Naive thymus-derived CD4-positive, alpha-beta T cell (primary cell): ENCODE data around the gene SIK3. TPM values are rescaled to one million over a fixed set of nuclear protein-coding genes. Genes with fewer than 3 reads are reported as not detected.
A peak's percentile ranks its signal among the peaks of the same experiment; 100 is the strongest.

Source experiments
- ATAC-seq: fragments of 150-1000 bp; cut with Tn5 transposase; 2 replicates; pipeline ENCODE4 v1.10.0; 2021; ENCODE audit warnings: mild to moderate bottlenecking, moderate library complexity
- CTCF ChIA-PET: fragments of 350-600 bp; sonication (Branson Sonifier 250); formaldehyde crosslinking; loops from one replicate; lab custom pipeline; 2021; ENCODE audit warnings: antibody characterized with exemption; lab: Charles Lee
- POLR2A ChIA-PET: fragments of 350-600 bp; sonication (Branson Sonifier 250); formaldehyde crosslinking; loops from one replicate; lab custom pipeline; 2021; ENCODE audit warnings: antibody characterized with exemption, inconsistent platforms; lab: Charles Lee
- DNase-seq, 9 donors: peaks; one replicate each; pipeline versions ENCODE4 v3.0.0 to v3.0.0-alpha.2; 2020 to 2022; ENCODE audit warnings: mixed read lengths in 1 of 9
- H3K27ac ChIP-seq: one replicate; pipeline ENCODE4 v1.7.0; 2013; ENCODE audit warnings: mild to moderate bottlenecking, low read depth, low read length, moderate library complexity
- H3K27me3 ChIP-seq, 2 donors: one replicate each; pipeline ENCODE4 v1.7.0; 2013; ENCODE audit warnings: low read length in 2 of 2, mild to moderate bottlenecking in 2 of 2, moderate library complexity in 2 of 2; ENCODE audit not compliant: control insufficient read depth in 2 of 2, insufficient read depth in 2 of 2
- H3K36me3 ChIP-seq, 3 experiments: 1 replicate in 2 of 3; 2 replicates in 1 of 3; pipeline ENCODE4 v1.7.0; 2013; ENCODE audit warnings: low read length in 3 of 3, mild to moderate bottlenecking in 3 of 3, moderate library complexity in 1 of 3; ENCODE audit not compliant: insufficient read depth in 3 of 3, control insufficient read depth in 2 of 3
- H3K4me1 ChIP-seq, 2 donors: one replicate each; pipeline ENCODE4 v1.7.0; 2013; ENCODE audit warnings: low read length in 2 of 2, mild to moderate bottlenecking in 2 of 2, moderate library complexity in 1 of 2; ENCODE audit not compliant: control insufficient read depth in 2 of 2, insufficient read depth in 2 of 2
- H3K4me3 ChIP-seq: 2 replicates; pipeline ENCODE4 v1.7.0; 2013; ENCODE audit warnings: mild to moderate bottlenecking, low read length
- H3K9me3 ChIP-seq, 3 experiments: 1 replicate in 2 of 3; 2 replicates in 1 of 3; pipeline ENCODE4 v1.7.0; 2013; ENCODE audit warnings: low read length in 3 of 3; ENCODE audit not compliant: control insufficient read depth in 2 of 3
- H3K27ac Mint-ChIP-seq, 9 donors: one replicate each; pipeline ENCODE4 v1.8.0; 2020 to 2022; ENCODE audit warnings: mixed read lengths in 9 of 9, mild to moderate bottlenecking in 8 of 9, moderate library complexity in 5 of 9, inconsistent platforms in 2 of 9
- H3K27me3 Mint-ChIP-seq, 5 donors: one replicate each; pipeline ENCODE4 v1.8.0; 2021 to 2022; ENCODE audit warnings: mixed read lengths in 5 of 5, mild to moderate bottlenecking in 1 of 5
- H3K36me3 Mint-ChIP-seq, 5 donors: one replicate each; pipeline ENCODE4 v1.8.0; 2020 to 2022; ENCODE audit warnings: mixed read lengths in 5 of 5, mild to moderate bottlenecking in 3 of 5, inconsistent platforms in 1 of 5
- H3K4me1 Mint-ChIP-seq, 7 donors: one replicate each; pipeline ENCODE4 v1.8.0; 2020 to 2022; ENCODE audit warnings: mixed read lengths in 7 of 7, mild to moderate bottlenecking in 3 of 7, inconsistent platforms in 1 of 7
- H3K4me3 Mint-ChIP-seq, 10 donors: one replicate each; pipeline ENCODE4 v1.8.0; 2020 to 2022; ENCODE audit warnings: mild to moderate bottlenecking in 10 of 10, mixed read lengths in 10 of 10, moderate library complexity in 6 of 10, inconsistent platforms in 2 of 10
- H3K9me3 Mint-ChIP-seq, 11 donors: one replicate each; pipeline ENCODE4 v1.8.0; 2020 to 2022; ENCODE audit warnings: mixed read lengths in 11 of 11, mild to moderate bottlenecking in 4 of 11, inconsistent platforms in 1 of 11, moderate library complexity in 1 of 11
- intact Hi-C, 2 donors: fragments of 100-400 bp; cut with micrococcal nuclease; formaldehyde crosslinking; loops; one replicate each; pipeline ENCODE4 v1.15.1; 2023
- polyA plus RNA-seq, 2 donors: library from polyadenylated mRNA; unstranded; fragments of 300-500 nt; fragmentation: Illumina TruSeq; gene quantifications; one replicate each; pipeline ENCODE4 v1.2.3, GENCODE V29; 2021
- total RNA-seq, 6 experiments: library from RNA in 5 of 6; stranded (reverse) in 5 of 6; gene quantifications; 1 replicate in 5 of 6; 2 replicates in 1 of 6; pipeline ENCODE4 v1.2.3 and lab custom pipeline; 2021 to 2026

The SIK3 gene
- total and polyA plus RNA-seq, 7 experiments from 2014 or later, result 13.3 to 85.2 (median 64.4) TPM

- ATAC-seq (no peak), DNase-seq (no peak)
- POLR2A ChIA-PET, result no interaction called here
- peaks cover 0 to 5% (median 0%) of the 10 kb centered on the region in 3 experiments for H3K9me3 ChIP-seq
- H3K4me3 Mint-ChIP-seq, result peak overlapping the region in 4 of 10 donors; percentile 11 to 47 (median 18)
- peak overlapping the region in 5 of 9 donors; percentile 26 to 78 (median 65) for H3K27ac Mint-ChIP-seq
- intact Hi-C loops, result loop anchor here in 1 of 2 donors (2.0 kb wide), 1 partner anchor 25 kb away; no protein-coding TSS in a partner anchor
- H3K36me3 ChIP-seq, result peaks cover 0 to under 1% (median 0%) of the 10 kb centered on the region in 3 experiments
- no peak overlapping the region for H3K27ac ChIP-seq
- peaks cover 12 to 20% of the 10 kb centered on the region in 2 donors for H3K4me1 ChIP-seq
- peaks cover 0 to 10% (median 5%) of the 10 kb centered on the region in 11 donors for H3K9me3 Mint-ChIP-seq
- CTCF ChIA-PET, result interaction anchor here (0.6 to 1.3 kb wide), 3 partner anchors 22 to 203 kb away, joined by 3 to 6 read pairs (median 3); no protein-coding TSS in a partner anchor
- H3K27me3 ChIP-seq, result no peaks in the 10 kb centered on the region
- no peaks in the 10 kb centered on the region for H3K27me3 Mint-ChIP-seq
- H3K4me3 ChIP-seq, result no peak overlapping the region
- peaks cover 20 to 46% (median 30%) of the 10 kb centered on the region in 7 donors for H3K4me1 Mint-ChIP-seq
- peaks cover 12 to 44% (median 26%) of the 10 kb centered on the region in 5 donors for H3K36me3 Mint-ChIP-seq
Observed at GRCh38 chr11:116901964-116902688, 196.1 kb downstream of the SIK3 start.

DNA sequence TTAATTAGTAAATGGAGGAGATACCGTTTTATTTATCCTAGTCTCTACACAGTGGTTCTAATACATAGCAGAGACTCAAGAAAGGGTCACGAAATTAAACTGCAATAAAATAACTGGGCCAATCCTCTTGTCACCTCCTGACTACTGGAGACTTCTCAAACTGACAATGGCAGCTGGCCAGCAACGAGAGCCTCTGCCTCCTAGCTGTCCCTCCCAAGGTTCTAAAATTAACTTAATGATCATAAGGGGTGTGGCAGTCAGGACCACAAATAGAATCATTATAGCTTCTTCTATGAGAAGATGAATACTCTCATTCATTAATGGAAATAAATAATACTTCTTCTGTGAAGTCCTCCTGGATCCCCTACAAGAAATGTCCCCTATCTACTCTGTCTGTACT lies 197.0 kb downstream of the SIK3 start:
- DNase-seq (no peak), ATAC-seq (no peak)
- Mint-ChIP-seq H3K27me3 (no peaks in the 10 kb centered on the region), H3K4me1 (peaks cover 19 to 44% (median 28%) of the 10 kb centered on the region in 7 donors), H3K9me3 (peaks cover 0 to 10% (median 5%) of the 10 kb centered on the region in 11 donors), H3K36me3 (peaks cover 11 to 48% (median 26%) of the 10 kb centered on the region in 5 donors), H3K27ac (peak overlapping the region in 6 of 9 donors; percentile 23 to 72 (median 40)), H3K4me3 (no peak overlapping the region)
- H3K4me1 ChIP-seq, result peaks cover 12 to 20% of the 10 kb centered on the region in 2 donors
- H3K27ac ChIP-seq, result no peak overlapping the region
- no peaks in the 10 kb centered on the region for H3K27me3 ChIP-seq
- POLR2A ChIA-PET, result interaction anchor here (0.5 to 0.9 kb wide), 2 partner anchors 9 to 24 kb away, joined by 3 to 4 read pairs; no protein-coding TSS in a partner anchor
- peaks cover 0 to 8% (median 3%) of the 10 kb centered on the region in 3 experiments for H3K36me3 ChIP-seq
- H3K4me3 ChIP-seq, result no peak overlapping the region
- intact Hi-C loops, result loop anchor here in 1 of 2 donors (2.0 kb wide), 1 partner anchor 26 kb away; no protein-coding TSS in a partner anchor
- CTCF ChIA-PET, result no interaction called here
- peaks cover 0 to 5% (median 0%) of the 10 kb centered on the region in 3 experiments for H3K9me3 ChIP-seq

GRCh38 chr11:116896211-116896610 lies 202.0 kb downstream of the SIK3 start:
- no peaks in the 10 kb centered on the region for H3K27me3 Mint-ChIP-seq
- H3K4me3 Mint-ChIP-seq, result no peak overlapping the region
- Histone ChIP-seq H3K27ac (no peak overlapping the region), H3K4me3 (no peak overlapping the region), H3K9me3 (peaks cover 0 to 5% (median 0%) of the 10 kb centered on the region in 3 experiments), H3K36me3 (peaks cover 0 to 39% (median 11%) of the 10 kb centered on the region in 3 experiments), H3K27me3 (no peaks in the 10 kb centered on the region), H3K4me1 (no peaks in the 10 kb centered on the region)
- peaks cover 16 to 55% (median 33%) of the 10 kb centered on the region in 5 donors for H3K36me3 Mint-ChIP-seq
- DNase-seq, result no peak
- peaks cover 0 to 10% (median 5%) of the 10 kb centered on the region in 11 donors for H3K9me3 Mint-ChIP-seq
- CTCF ChIA-PET, result no interaction called here
- ATAC-seq, result no peak
- POLR2A ChIA-PET, result no interaction called here
- intact Hi-C loops, result no loop called here
- peaks cover 5 to 25% (median 11%) of the 10 kb centered on the region in 7 donors for H3K4me1 Mint-ChIP-seq
- H3K27ac Mint-ChIP-seq, result no peak overlapping the region

DNA sequence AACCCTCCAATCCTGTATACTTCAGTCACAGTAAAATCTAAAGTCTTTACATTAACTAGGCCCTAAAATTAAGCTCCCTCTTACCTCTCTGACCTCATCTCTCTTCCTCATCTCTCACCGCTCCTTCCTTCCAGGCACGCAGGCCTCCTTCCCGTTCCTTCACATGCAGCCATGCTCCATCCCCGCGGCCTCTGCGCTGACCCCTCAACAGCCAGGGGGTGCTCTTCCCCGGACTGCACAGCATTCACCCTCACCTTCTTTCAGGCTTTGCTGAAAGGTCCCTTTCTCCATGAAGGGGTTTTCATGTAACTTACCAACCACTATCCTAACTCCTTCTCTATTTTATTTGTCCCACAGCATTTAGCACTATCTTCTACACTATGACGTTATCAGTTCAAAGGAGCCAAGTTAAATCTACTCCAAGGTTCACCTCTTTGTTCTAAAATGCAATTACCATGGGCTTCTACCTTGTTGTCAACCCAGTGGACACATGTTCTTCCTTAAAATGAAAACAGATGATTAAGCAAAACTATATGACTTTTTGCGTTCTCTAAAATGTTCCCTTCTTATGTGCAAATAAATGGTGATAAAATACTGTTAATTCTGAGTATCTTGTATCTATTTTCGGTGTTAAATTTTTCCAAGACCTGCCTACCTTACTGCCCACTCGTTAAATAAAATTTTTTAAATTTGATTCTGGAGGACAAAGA lies 203.0 kb downstream of the SIK3 start:
- Mint-ChIP-seq H3K4me3 (no peak overlapping the region), H3K36me3 (peaks cover 13 to 50% (median 28%) of the 10 kb centered on the region in 5 donors), H3K4me1 (peaks cover 11 to 28% (median 17%) of the 10 kb centered on the region in 7 donors), H3K27me3 (no peaks in the 10 kb centered on the region), H3K9me3 (peaks cover 0 to 6% (median 4%) of the 10 kb centered on the region in 11 donors), H3K27ac (peak overlapping the region in 6 of 9 donors; percentile 41 to 84 (median 60))
- peaks cover 0 to 5% (median 0%) of the 10 kb centered on the region in 3 experiments for H3K9me3 ChIP-seq
- H3K4me1 ChIP-seq, result peaks cover 5 to 8% of the 10 kb centered on the region in 2 donors
- H3K27me3 ChIP-seq, result no peaks in the 10 kb centered on the region
- peaks cover 0 to 39% (median 11%) of the 10 kb centered on the region in 3 experiments for H3K36me3 ChIP-seq
- no peak overlapping the region for H3K4me3 ChIP-seq
- ATAC-seq, result peak; percentile 64
- intact Hi-C loops, result loop anchor here in 1 of 2 donors (1.0 kb wide), 1 partner anchor 211 kb away; no protein-coding TSS in a partner anchor
- peak in 4 of 9 donors; percentile 6 to 26 (median 14) for DNase-seq
- ChIA-PET CTCF (interaction anchor here (1.0 to 2.1 kb wide), 3 partner anchors 15 to 210 kb away, joined by 3 to 10 read pairs (median 7); no protein-coding TSS in a partner anchor), POLR2A (interaction anchor here (0.7 kb wide), 1 partner anchor 202 kb away, joined by 3 read pairs; no protein-coding TSS in a partner anchor)
- H3K27ac ChIP-seq, result no peak overlapping the region

GRCh38 chr11:116893906-116894305 lies 204.3 kb downstream of the SIK3 start:
- peaks cover 7 to 12% of the 10 kb centered on the region in 2 donors for H3K4me1 ChIP-seq
- no peak for ATAC-seq
- H3K36me3 ChIP-seq, result peaks cover 0 to 39% (median 11%) of the 10 kb centered on the region in 3 experiments
- POLR2A ChIA-PET, result no interaction called here
- H3K9me3 ChIP-seq, result no peaks in the 10 kb centered on the region
- intact Hi-C loops, result loop anchor here in 1 of 2 donors (5.0 kb wide), 1 partner anchor 33 kb away; no protein-coding TSS in a partner anchor
- H3K4me3 ChIP-seq, result no peak overlapping the region
- no peak overlapping the region for H3K27ac ChIP-seq
- CTCF ChIA-PET, result interaction anchor here (0.7 to 2.1 kb wide), 3 partner anchors 14 to 211 kb away, joined by 3 to 10 read pairs (median 7); no protein-coding TSS in a partner anchor
- H3K27me3 ChIP-seq, result no peaks in the 10 kb centered on the region
- Mint-ChIP-seq H3K4me1 (peaks cover 14 to 30% (median 21%) of the 10 kb centered on the region in 7 donors), H3K27ac (peak overlapping the region in 6 of 9 donors; percentile 5 to 84 (median 58)), H3K27me3 (no peaks in the 10 kb centered on the region), H3K9me3 (no peaks in the 10 kb centered on the region), H3K36me3 (peaks cover 5 to 39% (median 21%) of the 10 kb centered on the region in 5 donors), H3K4me3 (no peak overlapping the region)
- DNase-seq, result no peak

GRCh38 chr11:116893437-116893836 lies 204.8 kb downstream of the SIK3 start:
- ChIA-PET CTCF (interaction anchor here (0.7 to 2.1 kb wide), 3 partner anchors 14 to 212 kb away, joined by 3 to 10 read pairs (median 7); no protein-coding TSS in a partner anchor), POLR2A (no interaction called here)
- H3K4me1 Mint-ChIP-seq, result peaks cover 14 to 30% (median 21%) of the 10 kb centered on the region in 7 donors
- peaks cover 5 to 39% (median 21%) of the 10 kb centered on the region in 5 donors for H3K36me3 Mint-ChIP-seq
- Histone ChIP-seq H3K27me3 (no peaks in the 10 kb centered on the region), H3K4me1 (peaks cover 7 to 12% of the 10 kb centered on the region in 2 donors), H3K9me3 (no peaks in the 10 kb centered on the region), H3K27ac (no peak overlapping the region), H3K36me3 (peaks cover 0 to 39% (median 11%) of the 10 kb centered on the region in 3 experiments), H3K4me3 (no peak overlapping the region)
- no peak for ATAC-seq
- intact Hi-C loops, result loop anchor here in 1 of 2 donors (5.0 kb wide), 1 partner anchor 34 kb away; no protein-coding TSS in a partner anchor
- peak overlapping the region in 5 of 9 donors; percentile 5 to 77 (median 33) for H3K27ac Mint-ChIP-seq
- H3K4me3 Mint-ChIP-seq, result no peak overlapping the region
- H3K27me3 Mint-ChIP-seq, result no peaks in the 10 kb centered on the region
- no peak for DNase-seq
- H3K9me3 Mint-ChIP-seq, result no peaks in the 10 kb centered on the region
